CD4-positive, alpha-beta T cell (primary cell): ENCODE results near the gene CHRNB2. TPM values are rescaled to one million over a fixed set of nuclear protein-coding genes. Genes with fewer than 3 reads are reported as not detected.

Experiments
- ATAC-seq: fragments of 200-7000 bp; cut with Tn5 transposase; one replicate; pipeline ENCODE4 v1.10.0; 2022; ENCODE audit warnings: mild to moderate bottlenecking; ENCODE audit not compliant: poor library complexity
- CTCF ChIA-PET: fragments of 350-600 bp; sonication (Branson Sonifier 250); formaldehyde crosslinking; loops from one replicate; lab custom pipeline; 2021; ENCODE audit warnings: antibody characterized with exemption, inconsistent platforms; lab: Charles Lee
- POLR2A ChIA-PET: fragments of 350-600 bp; sonication (Branson Sonifier 250); formaldehyde crosslinking; loops from one replicate; lab custom pipeline; 2021; ENCODE audit warnings: antibody characterized with exemption, inconsistent platforms; lab: Charles Lee
- DNase-seq, 14 experiments: peaks; one replicate each; pipeline ENCODE4 v3.0.0-alpha.2; 2013 to 2020; ENCODE audit warnings: mixed read lengths in 2 of 14
- H3K27ac ChIP-seq, 2 donors: one replicate each; pipeline versions ENCODE4 v1.5.1 to v1.7.0; 2013; ENCODE audit warnings: low read length in 2 of 2, low read depth in 1 of 2, mild to moderate bottlenecking in 1 of 2
- H3K27me3 ChIP-seq, 2 experiments: 1 replicate in 1 of 2; 2 replicates in 1 of 2; pipeline versions ENCODE4 v1.6.1 to v1.7.0; 2013; ENCODE audit warnings: low read length in 2 of 2, control low read depth in 1 of 2, mild to moderate bottlenecking in 1 of 2, moderate library complexity in 1 of 2; ENCODE audit not compliant: insufficient read depth in 2 of 2, control insufficient read depth in 1 of 2
- H3K36me3 ChIP-seq: one replicate; pipeline ENCODE4 v1.6.1; 2013; ENCODE audit warnings: low read length, control low read depth; ENCODE audit not compliant: insufficient read depth
- H3K4me1 ChIP-seq: one replicate; pipeline ENCODE4 v1.6.1; 2013; ENCODE audit warnings: low read length, control low read depth; ENCODE audit not compliant: insufficient read depth
- H3K4me3 ChIP-seq: one replicate; pipeline ENCODE4 v1.5.1; 2013; ENCODE audit warnings: mild to moderate bottlenecking, low read length, moderate library complexity
- H3K9me3 ChIP-seq, 2 experiments: 1 replicate in 1 of 2; 2 replicates in 1 of 2; pipeline versions ENCODE4 v1.6.1 to v1.7.0; 2013; ENCODE audit warnings: low read length in 2 of 2, mild to moderate bottlenecking in 2 of 2, control low read depth in 1 of 2, moderate library complexity in 1 of 2; ENCODE audit not compliant: control insufficient read depth in 1 of 2, insufficient read depth in 1 of 2
- H3K27ac Mint-ChIP-seq: one replicate; pipeline ENCODE4 v1.8.0; 2020; ENCODE audit warnings: mixed read lengths
- H3K27me3 Mint-ChIP-seq: one replicate; pipeline ENCODE4 v1.8.0; 2021; ENCODE audit warnings: mixed read lengths
- H3K36me3 Mint-ChIP-seq: one replicate; pipeline ENCODE4 v1.8.0; 2021; ENCODE audit warnings: low read depth, mixed read lengths
- H3K4me1 Mint-ChIP-seq: one replicate; pipeline ENCODE4 v1.8.0; 2021; ENCODE audit warnings: low read depth, mixed read lengths
- H3K4me3 Mint-ChIP-seq: one replicate; pipeline ENCODE4 v1.8.0; 2020; ENCODE audit warnings: mild to moderate bottlenecking, mixed read lengths
- H3K9me3 Mint-ChIP-seq: one replicate; pipeline ENCODE4 v1.8.0; 2020; ENCODE audit warnings: mixed read lengths
- intact Hi-C, 2 experiments: fragments of 100-400 bp; cut with DNase I in 1 of 2; cut with micrococcal nuclease in 1 of 2; formaldehyde crosslinking; loops; one replicate each; pipeline versions ENCODE4 v1.15.1 to v1.9.0; 2023 to 2025; cut with DNase I, micrococcal nuclease
- total RNA-seq, 174 experiments: library from RNA in 2 of 174; stranded (reverse) in 2 of 174; gene quantifications; one replicate each; pipeline ENCODE4 v1.2.3 and lab custom pipeline; 2021 to 2026
- TF ChIP-seq, protein P1 (sequence below): fragments of 200-600 bp; IDR thresholded peaks from one replicate; pipeline ENCODE4 v1.8.0; 2022; ENCODE audit warnings: antibody characterized with exemption, mild to moderate bottlenecking

Gene CHRNB2
- total RNA-seq, 2 experiments from 2014 or later: not detected

DNA sequence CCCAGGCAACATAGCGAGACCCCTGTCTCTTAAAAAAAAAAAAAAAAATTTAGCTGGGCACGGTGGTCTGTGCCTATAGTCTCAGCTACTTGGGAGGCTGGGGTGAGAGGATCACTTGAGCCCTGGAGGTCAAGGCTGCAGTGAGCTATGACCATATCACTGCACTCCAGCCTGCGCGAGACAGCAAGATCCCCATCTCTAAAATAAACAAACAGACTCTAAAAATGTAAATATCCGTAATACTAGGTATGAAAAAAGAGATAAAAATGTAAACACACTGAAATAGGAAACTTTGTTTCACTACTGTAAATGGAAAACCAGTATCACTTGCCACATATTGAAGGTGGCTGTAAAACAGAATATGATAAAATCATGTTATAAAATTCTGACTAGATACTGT is 23.2 kb downstream of the CHRNB2 start:
- H3K4me3 Mint-ChIP-seq: no peak overlapping the region
- ChIA-PET CTCF (no interaction called here), POLR2A (no interaction called here)
- no peak overlapping the region for H3K27ac ChIP-seq
- no peak overlapping the region for H3K4me3 ChIP-seq
- H3K36me3 Mint-ChIP-seq: peaks cover 97% of the 10 kb centered on the region
- TF ChIP-seq, protein P1, sequence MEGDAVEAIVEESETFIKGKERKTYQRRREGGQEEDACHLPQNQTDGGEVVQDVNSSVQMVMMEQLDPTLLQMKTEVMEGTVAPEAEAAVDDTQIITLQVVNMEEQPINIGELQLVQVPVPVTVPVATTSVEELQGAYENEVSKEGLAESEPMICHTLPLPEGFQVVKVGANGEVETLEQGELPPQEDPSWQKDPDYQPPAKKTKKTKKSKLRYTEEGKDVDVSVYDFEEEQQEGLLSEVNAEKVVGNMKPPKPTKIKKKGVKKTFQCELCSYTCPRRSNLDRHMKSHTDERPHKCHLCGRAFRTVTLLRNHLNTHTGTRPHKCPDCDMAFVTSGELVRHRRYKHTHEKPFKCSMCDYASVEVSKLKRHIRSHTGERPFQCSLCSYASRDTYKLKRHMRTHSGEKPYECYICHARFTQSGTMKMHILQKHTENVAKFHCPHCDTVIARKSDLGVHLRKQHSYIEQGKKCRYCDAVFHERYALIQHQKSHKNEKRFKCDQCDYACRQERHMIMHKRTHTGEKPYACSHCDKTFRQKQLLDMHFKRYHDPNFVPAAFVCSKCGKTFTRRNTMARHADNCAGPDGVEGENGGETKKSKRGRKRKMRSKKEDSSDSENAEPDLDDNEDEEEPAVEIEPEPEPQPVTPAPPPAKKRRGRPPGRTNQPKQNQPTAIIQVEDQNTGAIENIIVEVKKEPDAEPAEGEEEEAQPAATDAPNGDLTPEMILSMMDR: no peak
- H3K36me3 ChIP-seq: peaks cover 96% of the 10 kb centered on the region
- H3K9me3 ChIP-seq: no peaks in the 10 kb centered on the region
- no peak for ATAC-seq
- no peaks in the 10 kb centered on the region for H3K27me3 ChIP-seq
- intact Hi-C loops: no loop called here
- no peak overlapping the region for H3K27ac Mint-ChIP-seq
- H3K27me3 Mint-ChIP-seq: no peaks in the 10 kb centered on the region
- no peaks in the 10 kb centered on the region for H3K9me3 Mint-ChIP-seq
- no peaks in the 10 kb centered on the region for H3K4me1 Mint-ChIP-seq
- no peak for DNase-seq
- H3K4me1 ChIP-seq: no peaks in the 10 kb centered on the region

DNA sequence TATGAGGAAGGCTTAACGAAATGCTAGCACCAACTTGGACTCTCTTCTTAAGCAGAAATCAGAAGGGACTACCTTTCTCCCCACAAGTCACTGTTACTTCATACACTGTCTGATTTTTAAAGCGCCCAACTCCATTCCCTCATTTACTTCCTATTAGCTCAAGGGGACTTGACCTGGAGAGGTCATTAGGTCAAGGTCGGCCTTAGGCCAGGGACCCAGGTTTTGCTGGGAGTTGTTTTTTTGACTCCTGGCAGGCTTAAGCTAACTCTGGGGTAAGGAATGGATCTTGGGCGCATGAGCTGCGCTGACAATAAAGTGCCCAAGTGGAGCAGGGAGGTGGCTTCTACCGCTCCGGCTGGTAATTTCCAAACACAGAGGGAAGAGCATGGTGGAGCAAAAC is 23.6 kb downstream of the CHRNB2 start:
- Histone ChIP-seq H3K27me3 (no peaks in the 10 kb centered on the region), H3K27ac (no peak overlapping the region), H3K36me3 (peaks cover 96% of the 10 kb centered on the region), H3K9me3 (no peaks in the 10 kb centered on the region), H3K4me3 (no peak overlapping the region), H3K4me1 (no peaks in the 10 kb centered on the region)
- Mint-ChIP-seq H3K36me3 (peaks cover 97% of the 10 kb centered on the region), H3K27me3 (no peaks in the 10 kb centered on the region), H3K4me1 (no peaks in the 10 kb centered on the region), H3K9me3 (no peaks in the 10 kb centered on the region), H3K4me3 (no peak overlapping the region), H3K27ac (no peak overlapping the region)
- CTCF ChIA-PET: no interaction called here
- no peak for DNase-seq
- TF ChIP-seq, protein P1: no peak
- ATAC-seq: no peak
- intact Hi-C loops: no loop called here
- POLR2A ChIA-PET: interaction anchor here (0.5 kb wide), 1 partner anchor 595 kb away, joined by 3 read pairs; no protein-coding TSS in a partner anchor

DNA sequence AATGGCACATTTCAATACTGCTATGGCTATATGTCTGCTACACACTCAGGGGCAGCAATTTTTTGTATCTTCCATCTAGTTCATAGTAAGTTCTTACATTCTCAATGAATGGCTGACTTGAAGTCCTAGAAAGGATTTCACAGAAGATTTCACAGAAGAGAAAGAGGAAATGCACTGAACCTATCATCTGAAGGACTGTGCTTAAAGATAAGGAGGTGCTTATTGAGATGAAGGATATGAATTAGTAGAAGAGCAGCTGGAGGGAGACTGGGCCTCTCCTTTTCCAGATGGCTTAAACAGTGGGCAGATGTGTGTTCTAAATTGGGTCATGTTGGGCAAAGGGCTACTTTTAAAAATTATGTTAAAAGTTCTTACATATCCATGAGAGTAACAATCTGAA is 25.8 kb downstream of the CHRNB2 start:
- POLR2A ChIA-PET: no interaction called here

More for the DNA sequence above, 25.8 kb downstream of the CHRNB2 start:
- H3K9me3 ChIP-seq: no peaks in the 10 kb centered on the region
- H3K4me1 ChIP-seq: no peaks in the 10 kb centered on the region
- Mint-ChIP-seq H3K36me3 (peaks cover 97% of the 10 kb centered on the region), H3K9me3 (no peaks in the 10 kb centered on the region), H3K4me3 (no peak overlapping the region), H3K27ac (no peak overlapping the region), H3K27me3 (no peaks in the 10 kb centered on the region), H3K4me1 (peaks cover under 1% of the 10 kb centered on the region)
- DNase-seq (no peak), ATAC-seq (no peak)
- CTCF ChIA-PET: no interaction called here
- intact Hi-C loops: no loop called here
- no peak overlapping the region for H3K4me3 ChIP-seq
- H3K27me3 ChIP-seq: no peaks in the 10 kb centered on the region
- peaks cover 96% of the 10 kb centered on the region for H3K36me3 ChIP-seq
- TF ChIP-seq, protein P1: no peak
- no peak overlapping the region for H3K27ac ChIP-seq
